Fibroblast of lung (primary cell): ENCODE measurements around the gene CISD3. TPM values are rescaled to one million over a fixed set of nuclear protein-coding genes. Genes with fewer than 3 reads are reported as not detected.

ENCODE experiments used
- DNase-seq, 2 donors: peaks; one replicate each; pipeline versions ENCODE4 v3.0.0 to v3.0.0-alpha.2; 2010; ENCODE audit warnings: low read depth in 2 of 2
- H2AFZ ChIP-seq: 2 replicates; pipeline ENCODE4 v1.5.1; 2012; ENCODE audit warnings: low read length, control low read depth, inconsistent platforms
- H3K27ac ChIP-seq: 2 replicates; pipeline ENCODE4 v1.5.1; 2011; ENCODE audit warnings: low read length, control low read depth; ENCODE audit not compliant: insufficient read depth
- H3K27me3 ChIP-seq: 2 replicates; pipeline ENCODE4 v1.5.1; 2011; ENCODE audit warnings: mild to moderate bottlenecking, low read length; ENCODE audit not compliant: control insufficient read depth, insufficient read depth
- H3K36me3 ChIP-seq: 2 replicates; pipeline ENCODE4 v1.5.1; 2011; ENCODE audit warnings: low read length; ENCODE audit not compliant: control insufficient read depth, insufficient read depth
- H3K4me1 ChIP-seq: 2 replicates; pipeline ENCODE4 v1.5.1; 2011; ENCODE audit warnings: low read length; ENCODE audit not compliant: control insufficient read depth, insufficient read depth; ENCODE audit errors: extremely low read depth
- H3K4me2 ChIP-seq: 2 replicates; pipeline ENCODE4 v1.5.1; 2011; ENCODE audit warnings: low read length, control low read depth; ENCODE audit not compliant: insufficient read depth; ENCODE audit errors: extremely low read depth
- H3K4me3 ChIP-seq, 4 experiments: fragments of 200-600 bp in 1 of 4; sonication (generic) in 1 of 4; replicated peaks in 1 of 4; 2 replicates each; pipeline ENCODE4 v1.5.1; 2011 to 2016; ENCODE audit warnings: low read length in 4 of 4, low read depth in 3 of 4, mild to moderate bottlenecking in 3 of 4, control low read depth in 2 of 4, inconsistent platforms in 1 of 4, mixed read lengths in 1 of 4; ENCODE audit not compliant: insufficient read depth in 1 of 4; ENCODE audit errors: control extremely low read depth in 1 of 4
- H3K79me2 ChIP-seq: 2 replicates; pipeline ENCODE4 v1.5.1; 2012; ENCODE audit warnings: mild to moderate bottlenecking, low read length, inconsistent platforms; ENCODE audit not compliant: control insufficient read depth, insufficient read depth
- H3K9ac ChIP-seq: 2 replicates; pipeline ENCODE4 v1.5.1; 2011; ENCODE audit warnings: mild to moderate bottlenecking, low read length, control low read depth; ENCODE audit not compliant: insufficient read depth
- H3K9me3 ChIP-seq: 2 replicates; pipeline ENCODE4 v1.5.1; 2012; ENCODE audit warnings: low read depth, low read length; ENCODE audit not compliant: control insufficient read depth, insufficient read depth
- H4K20me1 ChIP-seq: 2 replicates; pipeline ENCODE4 v1.5.1; 2011; ENCODE audit warnings: low read length; ENCODE audit not compliant: control insufficient read depth, insufficient read depth; ENCODE audit errors: extremely low read depth
- CTCF ChIP-seq, 2 donors: IDR thresholded peaks in 1 of 2; conservative IDR thresholded peaks in 1 of 2; 1 replicate in 1 of 2; 2 replicates in 1 of 2; pipeline ENCODE4 v1.5.1; 2011 to 2012; ENCODE audit warnings: low read length in 2 of 2, control low read depth in 1 of 2, inconsistent platforms in 1 of 2, low read depth in 1 of 2, mild to moderate bottlenecking in 1 of 2
- EZH2 ChIP-seq: IDR thresholded peaks from 2 replicates; pipeline ENCODE4 v1.5.1; 2012; ENCODE audit warnings: low read length, control low read depth, mild to moderate bottlenecking; ENCODE audit errors: missing control alignments
- polyA plus RNA-seq, 2 donors: library from polyadenylated mRNA; depleted of rRNA in 1 of 2; stranded (reverse) in 1 of 2; unstranded in 1 of 2; fragments of >200 nt; gene quantifications; 2 replicates each; pipeline ENCODE4 v1.2.1, GENCODE V29; 2011 to 2012; ENCODE audit warnings: missing spikeins in 1 of 2
- total RNA-seq: library from RNA; depleted of rRNA; stranded (reverse); fragments of >200 nt; gene quantifications from 2 replicates; pipeline ENCODE4 v1.2.1, GENCODE V29; 2014

CISD3 gene
- total and polyA plus RNA-seq, 2 donors (not counting 1 experiment from before 2014, with no cell fraction given) = 4.0 to 5.7 TPM

GRCh38 chr17:38730526-38731379 is 612 bp downstream of the CISD3 start:
- Histone ChIP-seq H3K4me1 (peaks cover 10% of the 10 kb centered on the region), H3K36me3 (peaks cover 18% of the 10 kb centered on the region), H2AFZ (peak overlapping the region; percentile 55), H3K4me2 (peak overlapping the region; percentile 99), H4K20me1 (no peaks in the 10 kb centered on the region), H3K27ac (peak overlapping the region; percentile 73), H3K9ac (peak overlapping the region; percentile 71), H3K4me3 (peak overlapping the region; percentile 81 to 96 (median 86)), H3K9me3 (no peaks in the 10 kb centered on the region), H3K27me3 (no peaks in the 10 kb centered on the region), H3K79me2 (peaks cover 12% of the 10 kb centered on the region)
- peak; percentile 44 to 62 for DNase-seq
- TF ChIP-seq EZH2 (no peak), CTCF (conservative IDR thresholded peaks at IDR 0.05 in 1 of 2, IDR thresholded peaks at IDR 0.05 in 1 of 2; ENCODE audit: low read depth in 1 of 2, low read length in 2 of 2) (no peak)

GRCh38 chr17:38731526-38732294 is 1.6 kb downstream of the CISD3 start:
- peak overlapping the region in 3 of 4 experiments; percentile 81 to 96 (median 86) for H3K4me3 ChIP-seq
- no peak for DNase-seq
- no peak overlapping the region for H3K9ac ChIP-seq
- H2AFZ ChIP-seq = no peak overlapping the region
- H3K36me3 ChIP-seq = peaks cover 21% of the 10 kb centered on the region
- peak overlapping the region; percentile 99 for H3K4me2 ChIP-seq
- peaks cover 10% of the 10 kb centered on the region for H3K4me1 ChIP-seq
- no peaks in the 10 kb centered on the region for H3K9me3 ChIP-seq
- H3K27me3 ChIP-seq = no peaks in the 10 kb centered on the region
- H3K27ac ChIP-seq = no peak overlapping the region
- TF ChIP-seq CTCF (conservative IDR thresholded peaks at IDR 0.05 in 1 of 2, IDR thresholded peaks at IDR 0.05 in 1 of 2; ENCODE audit: low read depth in 1 of 2, low read length in 2 of 2) (no peak), EZH2 (no peak)
- peaks cover 12% of the 10 kb centered on the region for H3K79me2 ChIP-seq
- no peaks in the 10 kb centered on the region for H4K20me1 ChIP-seq
